Thoracic aorta (tissue), 2 donors: Measurements from ENCODE around the gene PHYHD1. TPM values are rescaled to one million over a fixed set of nuclear protein-coding genes. Genes with fewer than 3 reads are reported as not detected.
"Not testable (repeated sequence)": the region's sequence is repeated elsewhere in the genome, so short reads cannot be mapped to it uniquely, and the experiment has no call there.

Experiments used
- ATAC-seq: fragments of 150-250 bp; one replicate; pipeline ENCODE4 v1.8.0; 2017; ENCODE audit warnings: low read depth; ENCODE audit not compliant: insufficient number of reproducible peaks, low FRiP score
- DNase-seq: peaks from one replicate; pipeline ENCODE4 v3.0.0-alpha.2; 2020; ENCODE audit warnings: low spot score
- H3K27ac ChIP-seq, 2 donors: fragments of 200-600 bp; sonication (generic); 1 replicate in 1 of 2; 2 replicates in 1 of 2; pipeline ENCODE4 v1.5.1; 2016; ENCODE audit warnings: mild to moderate bottlenecking in 2 of 2, moderate library complexity in 2 of 2
- H3K27me3 ChIP-seq: fragments of 200-600 bp; sonication (generic); replicated peaks from 2 replicates; pipeline ENCODE4 v1.6.0; 2016; ENCODE audit warnings: mild to moderate bottlenecking; ENCODE audit not compliant: insufficient read depth
- H3K36me3 ChIP-seq: fragments of 200-600 bp; sonication (generic); one replicate; pipeline ENCODE4 v1.5.1; 2016
- H3K4me1 ChIP-seq, 2 donors: fragments of 200-600 bp; sonication (generic); 1 replicate in 1 of 2; 2 replicates in 1 of 2; pipeline versions ENCODE4 v1.5.1 to v1.6.0; 2016; ENCODE audit warnings: low read depth in 2 of 2, mild to moderate bottlenecking in 1 of 2; ENCODE audit not compliant: control insufficient read depth in 1 of 2
- H3K4me3 ChIP-seq: fragments of 200-600 bp; sonication (generic); 2 replicates; pipeline ENCODE4 v1.5.1; 2016; ENCODE audit warnings: mild to moderate bottlenecking
- H3K9me3 ChIP-seq: fragments of 200-600 bp; sonication (generic); 2 replicates; pipeline ENCODE4 v1.5.1; 2016
- CTCF ChIP-seq: fragments of 200-600 bp; sonication (generic); IDR thresholded peaks from one replicate; pipeline ENCODE4 v1.5.1; 2019; ENCODE audit warnings: antibody characterized with exemption
- total RNA-seq, 2 donors: library from RNA; depleted of rRNA; stranded (reverse); fragments of >200 nt; gene quantifications; one replicate each; pipeline versions ENCODE4 v1.1.0 to v1.2.3, GENCODE V29; 2016

The PHYHD1 gene
- total RNA-seq, 2 donors from 2014 or later = 21.1 to 36.3 TPM

GRCh38 chr9:128945798-128946501 is 25.2 kb downstream of the PHYHD1 start:
- Histone ChIP-seq H3K36me3 (peaks cover 3% of the 10 kb centered on the region), H3K4me3 (peak overlapping the region; percentile 97), H3K9me3 (no peaks in the 10 kb centered on the region), H3K27ac (no peak overlapping the region), H3K27me3 (no peaks in the 10 kb centered on the region), H3K4me1 (peaks cover 8 to 30% of the 10 kb centered on the region in 2 donors)
- ATAC-seq (no peak), DNase-seq (no peak)
- TF ChIP-seq CTCF = no peak

DNA sequence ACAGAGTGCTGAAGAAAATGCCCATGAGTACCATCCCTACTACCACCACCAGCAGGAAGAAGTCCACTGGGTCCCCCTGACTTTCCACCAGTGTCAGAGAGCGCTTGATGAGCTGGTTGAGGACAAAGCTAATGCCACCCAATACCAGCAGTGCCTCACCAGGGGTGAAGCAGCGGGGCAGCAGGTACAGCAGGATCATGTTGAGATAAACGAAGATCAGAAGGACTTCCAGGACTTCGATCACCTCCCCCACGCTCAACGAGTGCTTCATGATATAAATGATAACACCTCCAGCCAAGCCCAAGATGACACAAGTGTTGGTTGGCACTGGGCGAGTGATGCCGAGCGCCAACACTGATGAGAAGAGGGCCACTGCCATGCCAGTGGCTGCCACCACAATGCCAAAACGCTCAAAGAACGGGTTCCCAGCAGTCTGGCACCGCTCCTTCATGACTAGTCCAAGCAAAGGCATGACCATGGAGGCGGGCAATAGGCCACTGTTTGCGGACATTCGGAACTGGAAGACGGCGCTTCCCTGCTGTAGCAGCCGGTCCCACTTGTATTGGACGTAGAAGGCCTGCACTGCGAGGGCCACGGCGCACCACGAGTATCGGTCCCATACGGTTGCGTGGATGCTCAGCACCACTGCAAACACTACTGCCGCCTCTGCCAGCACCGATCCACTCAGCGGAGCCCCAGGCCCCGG is 25.9 kb downstream of the PHYHD1 start:
- H3K27ac ChIP-seq = peak overlapping the region; percentile 93 to 94
- no peaks in the 10 kb centered on the region for H3K27me3 ChIP-seq
- peaks cover under 1% of the 10 kb centered on the region for H3K36me3 ChIP-seq
- no peaks in the 10 kb centered on the region for H3K9me3 ChIP-seq
- no peak for TF ChIP-seq CTCF
- H3K4me3 ChIP-seq = peak overlapping the region; percentile 97
- peaks cover 8 to 29% of the 10 kb centered on the region in 2 donors for H3K4me1 ChIP-seq
- DNase-seq = no peak
- ATAC-seq = no peak

DNA sequence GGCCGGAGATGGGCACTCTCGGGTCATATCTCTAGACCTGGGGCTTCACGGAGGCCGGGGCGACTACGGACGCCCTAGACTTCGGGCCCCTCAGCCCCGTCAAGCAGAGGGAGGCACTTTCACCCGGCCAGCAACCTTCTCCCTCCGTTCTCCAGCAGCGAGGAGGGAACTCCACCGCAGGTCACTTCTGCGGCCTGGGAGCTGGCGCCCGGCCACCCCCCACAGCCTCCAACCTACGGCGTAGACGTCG is 26.4 kb downstream of the PHYHD1 start:
- DNase-seq (no peak), ATAC-seq (peak; percentile 17)
- TF ChIP-seq CTCF = no peak
- H3K27me3 ChIP-seq = no peaks in the 10 kb centered on the region
- peak overlapping the region; percentile 97 for H3K4me3 ChIP-seq
- no peaks in the 10 kb centered on the region for H3K9me3 ChIP-seq
- H3K27ac ChIP-seq = peak overlapping the region; percentile 93 to 94
- peaks cover 4% of the 10 kb centered on the region for H3K36me3 ChIP-seq
- H3K4me1 ChIP-seq = peaks cover 8 to 28% of the 10 kb centered on the region in 2 donors

DNA sequence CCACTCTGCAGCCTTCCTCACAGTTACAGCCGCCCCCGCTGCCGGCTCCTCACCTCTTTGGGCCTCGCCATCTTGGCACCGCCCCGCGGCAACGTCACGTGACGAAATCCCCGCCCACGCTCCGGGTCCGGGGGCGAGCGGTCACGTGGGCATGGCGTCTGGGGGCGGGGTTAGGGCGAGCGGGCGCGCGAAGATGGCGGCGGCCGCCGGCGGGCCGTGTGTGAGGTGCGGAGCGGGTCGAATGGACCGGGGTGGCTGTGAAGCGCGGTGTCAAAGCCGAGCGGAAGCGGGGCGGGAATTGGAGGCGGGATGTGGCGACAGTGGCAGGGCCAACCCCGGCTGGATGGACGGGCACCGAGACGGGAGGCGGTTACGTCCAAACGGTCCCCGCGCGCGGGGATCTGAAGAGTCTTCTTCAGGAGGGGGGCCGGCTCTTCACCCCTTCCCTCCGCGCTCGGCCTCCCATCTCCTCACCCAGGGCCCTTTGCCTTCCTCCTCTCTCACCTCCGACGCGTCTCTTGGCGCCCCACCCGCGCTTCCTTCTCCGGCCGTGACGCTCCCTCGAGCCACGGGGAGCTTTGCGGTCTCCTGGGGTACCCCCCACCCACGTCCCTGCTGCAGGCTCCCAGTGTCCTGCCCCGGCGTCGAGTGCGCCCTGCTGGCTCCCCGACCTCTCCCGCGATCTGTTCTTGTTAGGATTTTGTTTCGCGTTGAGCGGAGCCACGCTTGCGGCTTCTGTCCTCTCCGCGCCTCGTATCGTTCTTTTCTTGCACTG is 26.9 kb downstream of the PHYHD1 start, which contains the start of the genes DOLK and NUP188:
Gene DOLK, minus strand, starts transcription at position 77 of the 775 bp plus-strand sequence. CDS start 300 bp downstream, outside the sequence.
Gene NUP188, plus strand, starts transcription at position 173 of the 775 bp plus-strand sequence. Its CDS starts 21 bp downstream, at position 194.
- peak; percentile 82 for ATAC-seq
- peak; percentile 85 for DNase-seq
- Histone ChIP-seq H3K4me3 (peak within 1 kb of the TSS; percentile 97), H3K27ac (peak within 1 kb of the TSS; percentile 93 to 94), H3K27me3 (no peaks in the 10 kb centered on the region), H3K36me3 (peaks cover 4% of the 10 kb centered on the region), H3K9me3 (no peaks in the 10 kb centered on the region), H3K4me1 (peaks cover 8 to 23% of the 10 kb centered on the region in 2 donors)
- TF ChIP-seq CTCF = no peak

- not testable (repeated sequence) for H3K27ac ChIP-seq, ATAC-seq, H3K4me1 ChIP-seq, DNase-seq, H3K27me3 ChIP-seq, H3K4me3 ChIP-seq, H3K9me3 ChIP-seq
- peaks cover 22% of the 10 kb centered on the region for H3K36me3 ChIP-seq
Measured at GRCh38 chr9:128961403-128961802, 40.6 kb downstream of the PHYHD1 start.
